NCI-H1417 treated with DMSO at 0.1 percent for 48 hours (cell line): ENCODE results near the gene HSD17B12.
"Not testable (repeated sequence)": the region's sequence is repeated elsewhere in the genome, so short reads cannot be mapped to it uniquely, and the experiment has no call there.

ENCODE experiments used
- DNase-seq: peaks from one replicate; lab custom pipeline; 2025; lab: John Stamatoyannopoulos, UW

Gene HSD17B12

GRCh38 chr11:43747130-43747802 lies 66.7 kb downstream of the HSD17B12 start:
- DNase-seq: no peak

- no peak for DNase-seq
Measured at GRCh38 chr11:43748095-43748494, 67.6 kb downstream of the HSD17B12 start.

- no peak for DNase-seq
Measured at GRCh38 chr11:43751726-43752125, 71.2 kb downstream of the HSD17B12 start.

- no peak for DNase-seq
Measured at GRCh38 chr11:43756575-43756974, 76.0 kb downstream of the HSD17B12 start.

GRCh38 chr11:43758927-43759326 lies 78.4 kb downstream of the HSD17B12 start:
- no peak for DNase-seq

GRCh38 chr11:43760902-43761301 lies 80.4 kb downstream of the HSD17B12 start:
- no peak for DNase-seq

- DNase-seq: no peak
Measured at GRCh38 chr11:43765194-43765593, 84.7 kb downstream of the HSD17B12 start.

- not testable (repeated sequence) for DNase-seq
Measured at GRCh38 chr11:43768654-43769053, 88.1 kb downstream of the HSD17B12 start.

GRCh38 chr11:43770173-43770572 lies 89.6 kb downstream of the HSD17B12 start:
- DNase-seq: no peak

GRCh38 chr11:43772733-43773132 lies 92.2 kb downstream of the HSD17B12 start:
- DNase-seq: no peak

- DNase-seq: no peak
Measured at GRCh38 chr11:43774786-43775185, 94.2 kb downstream of the HSD17B12 start.

- no peak for DNase-seq
Measured at GRCh38 chr11:43779306-43779705, 98.8 kb downstream of the HSD17B12 start.

- no peak for DNase-seq
Measured at GRCh38 chr11:43784301-43784700, 103.8 kb downstream of the HSD17B12 start.

- DNase-seq: no peak
Measured at GRCh38 chr11:43784866-43785265, 104.3 kb downstream of the HSD17B12 start.

- DNase-seq: no peak
Measured at GRCh38 chr11:43785318-43785717, 104.8 kb downstream of the HSD17B12 start.

- no peak for DNase-seq
Measured at GRCh38 chr11:43786016-43786415, 105.5 kb downstream of the HSD17B12 start.

GRCh38 chr11:43787824-43788223 lies 107.3 kb downstream of the HSD17B12 start:
- DNase-seq: no peak

- DNase-seq: no peak
Measured at GRCh38 chr11:43788421-43788820, 107.9 kb downstream of the HSD17B12 start.

- no peak for DNase-seq
Measured at GRCh38 chr11:43789700-43790443, 109.3 kb downstream of the HSD17B12 start.

GRCh38 chr11:43790444-43790794 lies 109.9 kb downstream of the HSD17B12 start:
- no peak for DNase-seq

GRCh38 chr11:43797337-43797736 lies 116.8 kb downstream of the HSD17B12 start:
- DNase-seq: no peak

GRCh38 chr11:43797866-43798265 lies 117.3 kb downstream of the HSD17B12 start:
- no peak for DNase-seq

- DNase-seq: no peak
Measured at GRCh38 chr11:43802509-43802908, 122.0 kb downstream of the HSD17B12 start.

- no peak for DNase-seq
Measured at GRCh38 chr11:43803766-43804165, 123.2 kb downstream of the HSD17B12 start.
